Activated T-cell treated with anti-CD3 and anti-CD28 coated beads, Interleukin-2, amount 50 U/mL, for 1 hour (primary cell): ENCODE measurements around the gene CCDC112.

Experiments used
- DNase-seq: peaks from one replicate; pipeline ENCODE4 v3.0.0-alpha.2; 2020

Gene CCDC112

GRCh38 chr5:115313632-115314031 lies 17.2 kb upstream of the CCDC112 start:
- no peak for DNase-seq

DNA sequence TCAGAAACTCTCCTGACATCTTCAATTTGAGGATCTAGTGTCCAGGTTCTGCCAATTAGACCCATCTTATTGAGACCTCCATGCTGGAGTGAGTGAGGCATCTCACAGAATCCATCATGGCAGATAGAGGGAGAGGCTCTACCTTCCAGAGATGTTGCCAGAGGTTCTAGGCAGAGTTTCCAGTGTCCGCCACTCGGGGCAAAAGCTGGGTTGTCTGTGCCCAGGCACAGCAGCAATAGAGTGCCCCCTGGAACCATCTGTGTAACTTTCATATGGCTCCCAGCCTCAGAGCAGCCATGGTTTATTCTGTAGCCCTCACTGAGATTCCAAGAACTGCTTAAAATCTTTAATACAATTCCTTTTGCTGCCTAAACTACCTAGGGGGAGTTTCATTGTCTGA lies 16.6 kb upstream of the CCDC112 start:
- no peak for DNase-seq

DNA sequence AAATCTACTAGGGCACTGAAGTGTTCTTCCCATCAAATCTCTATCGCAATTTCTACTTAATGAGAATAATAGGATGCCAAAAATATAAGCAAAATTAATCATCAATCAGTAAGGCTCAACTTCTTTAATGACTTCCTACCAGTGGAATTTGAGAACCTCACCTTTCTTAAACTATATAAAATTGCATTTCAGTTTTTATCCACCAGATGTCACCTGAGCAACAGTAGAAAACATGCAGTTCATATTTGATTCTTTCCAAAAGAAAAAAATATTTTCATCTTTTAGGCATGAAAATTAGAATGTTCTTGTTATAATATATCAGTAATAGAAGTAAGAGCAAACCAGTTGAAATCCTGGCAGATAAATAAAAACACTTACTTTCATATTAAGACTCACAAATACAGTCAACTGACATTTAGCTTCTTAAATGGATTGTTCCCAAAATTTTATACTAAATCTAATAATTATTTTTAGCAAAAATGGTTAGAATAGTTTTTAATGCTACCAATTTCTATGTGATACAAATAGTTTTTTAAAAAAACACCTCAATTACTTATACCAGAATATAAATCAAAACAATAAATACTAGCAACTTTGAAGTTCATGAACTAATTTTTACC lies 13.4 kb upstream of the CCDC112 start:
- no peak for DNase-seq

- no peak for DNase-seq
These were observed 12.4 kb upstream of the CCDC112 start for GRCh38 chr5:115308815-115309214.

GRCh38 chr5:115306011-115306536 lies 9.6 kb upstream of the CCDC112 start:
- no peak for DNase-seq

DNA sequence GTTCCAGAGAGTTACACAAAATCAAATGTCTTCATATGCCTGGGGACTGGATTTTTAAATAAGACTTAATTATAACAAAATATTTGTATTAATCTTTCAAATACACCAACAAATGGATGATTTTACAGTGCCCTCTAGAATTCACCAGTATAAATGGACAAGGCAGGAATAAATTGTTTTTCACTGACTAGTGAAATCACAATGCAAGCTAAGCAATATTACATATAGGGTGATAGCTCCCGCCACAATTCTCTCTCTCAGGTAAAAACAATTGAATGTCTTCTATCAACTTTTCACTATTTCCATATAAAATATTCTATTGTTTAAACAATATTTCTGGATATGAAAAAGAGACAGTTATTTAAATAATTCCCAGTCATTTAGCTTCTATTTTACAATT lies 8.0 kb upstream of the CCDC112 start:
- no peak for DNase-seq

- DNase-seq: no peak
These were observed 2.4 kb upstream of the CCDC112 start for GRCh38 chr5:115298811-115299210.

- DNase-seq: no peak
These were observed 577 bp upstream of the CCDC112 start for GRCh38 chr5:115297031-115297430.

DNA sequence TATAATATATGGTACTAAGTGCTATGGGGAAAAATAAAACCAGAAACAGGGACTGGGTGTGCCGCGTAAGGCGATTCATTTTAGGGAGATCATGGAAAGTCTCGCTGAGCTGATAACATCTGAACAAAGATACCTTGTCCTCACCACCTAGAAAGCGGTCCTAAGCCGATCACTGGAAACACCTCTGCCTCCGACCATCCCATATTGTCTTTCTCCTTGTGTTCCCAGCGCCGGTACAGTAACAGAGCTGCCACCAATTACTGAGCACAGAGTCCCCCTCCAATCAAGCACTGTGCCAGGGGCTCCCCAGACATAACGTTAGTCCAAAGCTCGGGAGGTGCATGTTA lies 704 bp downstream of the CCDC112 start:
- DNase-seq: no peak

GRCh38 chr5:115291397-115291796 lies 5.1 kb downstream of the CCDC112 start:
- no peak for DNase-seq

DNA sequence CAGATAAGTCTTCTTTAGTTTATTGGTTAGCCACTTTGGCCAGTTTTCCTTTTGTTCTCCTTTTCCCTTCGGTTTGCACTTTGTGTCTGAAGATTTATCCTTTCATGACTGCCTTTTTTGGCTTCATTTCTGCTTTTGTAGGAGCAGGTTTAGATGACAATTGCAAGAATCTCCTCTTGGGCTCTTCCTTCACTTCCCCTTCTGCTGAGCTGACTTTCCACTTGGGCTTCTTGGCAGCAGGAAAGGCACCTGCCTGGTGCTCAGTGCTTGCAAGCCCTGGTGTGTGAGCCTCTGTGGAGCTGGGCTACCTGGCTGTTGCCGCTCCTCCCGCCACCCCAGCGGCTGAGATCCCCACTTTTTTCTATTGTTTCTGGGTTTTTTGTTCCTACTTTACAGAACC lies 7.3 kb downstream of the CCDC112 start:
- no peak for DNase-seq

DNA sequence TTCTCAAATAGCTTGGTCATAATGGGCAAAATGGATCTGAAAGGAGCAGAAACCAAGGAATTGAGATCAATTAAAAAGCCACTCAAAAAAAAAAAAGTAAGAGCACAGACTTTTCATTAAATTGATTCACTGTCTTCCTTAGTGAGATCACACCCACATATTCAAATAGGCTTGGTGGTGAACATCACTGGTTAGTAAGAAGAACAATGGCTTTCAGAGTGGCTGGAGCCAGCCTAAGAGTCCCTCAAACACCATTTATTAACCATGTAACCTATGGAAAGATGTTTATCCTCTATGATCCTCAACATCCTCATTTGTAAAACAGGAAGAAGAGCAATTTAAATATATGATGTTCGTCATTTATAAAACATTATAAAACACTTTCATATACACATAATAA lies 12.4 kb downstream of the CCDC112 start:
- DNase-seq: no peak

GRCh38 chr5:115282131-115282530 lies 14.3 kb downstream of the CCDC112 start:
- no peak for DNase-seq

DNA sequence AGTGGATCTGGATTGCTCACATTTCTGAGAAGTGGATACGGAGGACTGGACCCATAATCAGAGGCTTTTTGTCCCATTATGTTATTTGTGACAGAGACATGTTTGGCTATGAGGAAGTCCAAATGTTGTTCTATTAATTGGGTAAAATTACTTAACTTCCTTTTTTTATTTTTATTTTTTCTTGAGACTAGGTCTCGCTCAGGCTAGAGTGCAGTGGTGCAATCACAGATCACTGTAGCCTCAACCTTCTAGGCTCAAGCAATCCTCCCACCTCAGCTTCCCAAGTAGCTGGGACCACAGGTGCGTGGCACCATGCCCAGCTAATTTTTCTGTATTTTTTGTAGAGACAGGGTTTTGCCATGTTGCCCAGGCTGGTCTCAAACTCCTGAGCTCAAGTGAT lies 21.9 kb downstream of the CCDC112 start:
- no peak for DNase-seq

- no peak for DNase-seq
These were observed 24.0 kb downstream of the CCDC112 start for GRCh38 chr5:115272297-115272958.

DNA sequence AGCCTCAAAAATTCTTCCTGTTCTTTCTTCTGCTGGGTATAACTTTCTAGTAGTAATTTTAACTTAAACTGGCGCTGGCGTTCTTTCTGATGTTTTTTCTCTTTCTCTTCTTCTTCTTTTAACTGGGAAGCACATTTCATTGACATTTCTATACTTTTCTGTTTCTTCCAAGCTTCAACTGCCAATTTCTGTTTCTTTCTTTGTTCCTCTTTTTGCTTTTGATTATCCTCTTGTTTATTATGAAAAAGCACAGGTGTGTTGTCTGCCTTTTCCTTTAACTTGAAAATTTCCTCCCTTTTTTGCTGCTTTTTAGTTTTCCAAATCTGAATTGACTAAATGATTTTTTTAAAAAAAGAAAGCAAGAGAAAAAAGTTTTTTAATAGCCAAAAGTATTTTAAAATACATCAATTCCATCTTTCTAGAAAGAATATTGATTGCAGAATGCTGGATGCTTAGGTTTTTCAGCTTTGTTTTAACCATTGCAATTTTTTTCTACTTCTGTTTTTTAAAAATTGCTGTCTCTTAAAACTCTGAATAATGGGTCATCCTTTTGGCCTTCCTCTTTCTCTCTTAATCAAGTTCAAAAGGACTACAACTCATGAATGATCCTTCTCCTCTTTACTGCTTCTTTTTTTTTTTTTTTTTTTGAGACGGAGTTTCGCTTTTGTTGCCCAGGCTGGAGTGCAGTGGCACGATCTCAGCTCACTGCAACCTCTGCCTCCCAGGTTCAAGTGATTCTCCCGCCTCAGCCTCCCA lies 25.0 kb downstream of the CCDC112 start:
- DNase-seq: no peak

GRCh38 chr5:115267617-115268016 lies 28.8 kb downstream of the CCDC112 start:
- DNase-seq: no peak

DNA sequence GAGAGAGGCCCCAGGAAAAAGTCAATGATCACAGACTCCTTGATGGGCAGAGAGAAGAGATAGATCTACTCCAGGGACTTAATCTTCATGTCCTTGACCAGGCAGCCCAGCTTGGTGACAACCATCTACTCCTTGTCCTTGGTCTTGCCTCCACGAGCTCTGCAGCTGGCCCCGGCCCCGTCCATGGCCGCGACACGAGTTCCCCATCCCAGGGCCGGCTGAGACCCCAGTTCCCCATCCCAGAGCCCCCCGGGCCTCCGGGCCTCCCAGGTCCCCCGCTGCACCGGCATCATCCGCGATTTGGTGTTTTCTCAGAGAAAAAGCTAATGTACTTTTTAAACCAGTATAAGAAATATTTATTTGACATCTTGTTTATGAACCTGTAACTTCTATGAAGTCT lies 31.2 kb downstream of the CCDC112 start:
- no peak for DNase-seq

GRCh38 chr5:115264786-115265185 lies 31.7 kb downstream of the CCDC112 start:
- no peak for DNase-seq

DNA sequence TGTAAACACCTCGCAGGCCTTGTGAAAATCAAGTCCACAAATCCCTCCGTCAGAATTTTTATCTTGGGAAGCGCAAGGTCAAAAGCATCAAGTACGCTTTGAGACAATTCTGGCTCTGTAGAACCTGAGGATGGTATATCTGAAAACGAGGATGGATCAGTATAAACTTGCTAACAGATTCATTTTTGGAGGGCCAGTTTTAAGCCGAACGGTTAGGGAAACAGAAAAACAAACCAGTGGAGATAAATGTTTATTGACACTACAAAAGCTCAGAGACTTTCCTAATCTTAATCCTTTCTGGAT lies 33.4 kb downstream of the CCDC112 start:
- no peak for DNase-seq

DNA sequence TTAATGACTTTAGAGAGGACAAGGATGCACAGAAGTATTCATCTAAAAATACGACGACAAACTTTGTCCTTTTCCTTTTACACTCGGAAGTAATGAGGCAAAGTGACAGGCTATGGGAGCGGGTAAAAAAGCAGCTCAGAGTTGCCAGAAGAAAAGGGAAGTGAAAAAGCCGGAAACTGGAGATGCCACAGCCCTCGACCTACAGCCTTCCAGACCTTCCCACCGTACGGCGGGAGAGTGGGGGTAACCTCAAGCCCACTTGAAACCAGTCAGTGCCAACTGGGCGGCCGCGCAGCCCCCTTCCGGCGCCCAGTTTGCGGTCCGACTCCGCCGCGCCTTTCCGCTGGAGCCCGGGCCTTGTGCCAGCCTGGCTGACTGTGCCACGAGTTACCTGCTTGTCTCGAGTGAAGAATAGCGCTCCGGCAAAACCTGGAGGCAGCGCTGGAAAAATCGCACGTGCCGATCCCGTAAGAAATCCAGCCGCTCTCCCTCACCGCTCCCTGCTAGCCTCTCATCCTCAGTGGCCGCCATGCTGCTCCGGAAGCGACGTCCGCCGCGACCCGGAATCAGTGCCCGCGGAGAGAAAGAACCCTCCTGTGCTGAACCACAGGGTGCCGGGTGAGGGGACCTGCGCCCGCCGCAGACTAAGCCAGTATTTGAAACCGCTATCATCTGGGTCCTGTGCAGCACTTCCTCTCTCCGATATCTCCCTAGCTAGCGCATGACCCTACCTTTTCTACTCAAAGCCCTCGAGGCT lies 34.0 kb downstream of the CCDC112 start, which contains the start of gene PGGT1B:
TSS of gene PGGT1B (minus strand) at position 557 of the 757 bp plus-strand sequence. CDS start at position 531, 26 bp downstream.
- DNase-seq: peak; percentile 69

DNA sequence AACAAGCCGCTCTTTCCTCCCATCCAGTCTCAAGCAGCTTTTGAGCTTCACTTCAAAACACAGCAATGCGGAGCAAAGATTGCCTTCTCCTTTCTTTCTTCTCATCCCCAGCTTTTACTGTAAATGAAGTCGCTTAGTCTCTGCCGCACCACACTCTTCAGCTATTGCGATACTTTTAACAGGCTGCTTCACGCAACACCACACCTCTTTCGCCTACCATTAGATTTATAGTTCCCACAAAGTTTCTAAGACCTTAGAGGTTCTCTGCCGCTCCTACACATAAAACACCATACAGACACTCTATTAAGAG lies 34.5 kb downstream of the CCDC112 start:
- DNase-seq: no peak

DNA sequence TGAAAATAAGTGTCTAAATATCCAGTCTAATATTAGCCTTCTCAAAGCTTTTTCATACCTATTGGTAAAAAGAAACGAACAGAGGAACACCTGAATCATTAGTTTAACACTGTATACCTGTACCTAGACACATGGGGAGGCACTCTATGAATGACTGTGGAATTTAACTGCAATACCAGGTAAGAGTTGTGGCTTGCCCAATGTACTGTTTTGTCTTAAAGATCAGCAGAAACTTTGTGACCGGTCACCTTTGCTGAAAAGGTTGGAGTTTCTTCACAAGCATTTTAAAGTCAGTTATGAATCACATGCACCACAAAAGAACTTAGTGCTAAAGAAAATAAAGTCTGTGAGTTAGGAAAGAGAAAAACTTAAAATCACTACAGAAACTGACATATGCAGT lies 36.2 kb downstream of the CCDC112 start:
- no peak for DNase-seq

GRCh38 chr5:115257981-115258380 lies 38.5 kb downstream of the CCDC112 start:
- DNase-seq: no peak
